ENCODE measurements around the gene ICOS. TPM values are rescaled to one million over a fixed set of nuclear protein-coding genes. Genes with fewer than 3 reads are reported as not detected.

Gene ICOS
- total and polyA plus RNA-seq, 4 donors = 0.02 to 0.17 (median 0.09) TPM; not detected in 1

GRCh38 chr2:203996692-203997091 lies 60.1 kb downstream of the ICOS start:
- Histone ChIP-seq H3K9ac (ENCODE audit: low read depth in 1 of 2, low read length in 2 of 2) (no peak overlapping the region), H3K4me3 (ENCODE audit: low read depth in 1 of 3, low read length in 3 of 3) (no peak overlapping the region), H3K9me3 (ENCODE audit: control insufficient read depth in 4 of 4, low read length in 3 of 4) (no peaks in the 10 kb centered on the region), H3K4me1 (ENCODE audit: control insufficient read depth in 4 of 4, insufficient read depth in 4 of 4, low read length in 3 of 4) (no peaks in the 10 kb centered on the region), H3K27ac (ENCODE audit: low read depth in 1 of 2, low read length in 2 of 2) (no peak overlapping the region), H3K36me3 (ENCODE audit: control insufficient read depth in 4 of 4, insufficient read depth in 3 of 4, low read depth in 1 of 4, low read length in 3 of 4) (no peaks in the 10 kb centered on the region), H3K27me3 (ENCODE audit: control insufficient read depth in 4 of 4, insufficient read depth in 4 of 4, low read length in 3 of 4) (peaks cover 0 to 3% (median 0%) of the 10 kb centered on the region in 4 donors)
- WGBS = 89% methylated on average over 5 of the region's 5 CpGs
- TF ChIP-seq FOXA1 (IDR thresholded peaks at IDR 0.05) (no peak), RAD21 (IDR thresholded peaks at IDR 0.05) (no peak), FOXA2 (IDR thresholded peaks at IDR 0.05) (no peak), MAX (IDR thresholded peaks at IDR 0.05) (no peak), GABPA (IDR thresholded peaks at IDR 0.05 in 1 of 2, conservative IDR thresholded peaks at IDR 0.05 in 1 of 2) (no peak), YY1 (IDR thresholded peaks at IDR 0.05) (no peak), JUND (IDR thresholded peaks at IDR 0.05) (no peak), ATF3 (IDR thresholded peaks at IDR 0.05) (no peak), CTCF (IDR thresholded peaks at IDR 0.05; ENCODE audit: low read depth, low read length, missing input control) (no peak), HNF4A (conservative IDR thresholded peaks at IDR 0.05) (no peak), ZBTB33 (IDR thresholded peaks at IDR 0.05) (no peak), REST (IDR thresholded peaks at IDR 0.05) (no peak), SP1 (IDR thresholded peaks at IDR 0.05) (no peak), HNF4G (IDR thresholded peaks at IDR 0.05) (no peak), EGR1 (IDR thresholded peaks at IDR 0.05; ENCODE audit: low read depth in 2 of 2) (no peak), TAF1 (conservative IDR thresholded peaks at IDR 0.05) (no peak), NR2F2 (IDR thresholded peaks at IDR 0.05) (no peak), RXRA (IDR thresholded peaks at IDR 0.05) (no peak)
- no peak for DNase-seq (ENCODE audit: low spot score)

Data from liver (tissue), 9 donors.